ENCODE results near the gene RTN4R. TPM values are rescaled to one million over a fixed set of nuclear protein-coding genes. Genes with fewer than 3 reads are reported as not detected.

Gene RTN4R
- total RNA-seq, 1 experiment from 2014 or later, result 9.6 TPM

DNA sequence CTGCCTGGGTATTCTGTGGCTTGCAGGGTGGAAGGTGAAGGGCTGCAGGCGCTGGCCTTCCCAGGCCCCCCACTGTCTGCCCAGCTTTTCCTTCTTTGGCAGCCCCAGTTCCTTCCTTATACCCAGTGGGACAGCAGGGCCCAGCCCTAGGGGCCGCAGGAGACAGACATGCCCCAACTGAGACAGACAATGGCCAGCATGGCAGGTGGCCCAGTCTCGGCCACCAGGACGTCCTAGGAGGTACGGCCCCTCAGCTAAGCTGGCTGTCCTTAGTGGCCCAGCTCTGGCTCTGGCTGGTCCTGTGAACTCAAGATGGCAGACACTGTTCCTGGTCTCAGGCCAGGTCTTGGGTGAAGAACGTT, 35.9 kb downstream of the RTN4R start:
- Histone ChIP-seq H3K27me3 (replicated peaks; ENCODE audit: insufficient read depth, low read depth, low read length, poor library complexity) (no peaks in the 10 kb centered on the region), H3K27ac (ENCODE audit: low read depth, low read length, poor library complexity, severe bottlenecking) (no peak overlapping the region), H3K4me3 (ENCODE audit: low read depth, low read length, poor library complexity, severe bottlenecking) (no peak overlapping the region), H3K9me3 (ENCODE audit: low read depth, low read length, poor library complexity, severe bottlenecking) (no peaks in the 10 kb centered on the region), H3K36me3 (ENCODE audit: insufficient read depth, low read length, poor library complexity, severe bottlenecking) (no peaks in the 10 kb centered on the region), H3K4me1 (ENCODE audit: insufficient read depth, low read length, poor library complexity, severe bottlenecking) (no peaks in the 10 kb centered on the region)
- intact Hi-C loops (cut with micrococcal nuclease; ENCODE audit: unreplicated experiment), result no loop called here
- ChIA-PET POLR2A (ENCODE audit: low non-redundant PET) (no interaction called here), CTCF (no interaction called here)
- BruUV-seq (replicated peaks), result no TSS peak
- no peak for TF ChIP-seq EZH2 (IDR thresholded peaks at IDR 0.05; ENCODE audit: borderline replicate concordance, low read depth, low read length, poor library complexity, severe bottlenecking)
- TF ChIP-seq, protein P1, sequence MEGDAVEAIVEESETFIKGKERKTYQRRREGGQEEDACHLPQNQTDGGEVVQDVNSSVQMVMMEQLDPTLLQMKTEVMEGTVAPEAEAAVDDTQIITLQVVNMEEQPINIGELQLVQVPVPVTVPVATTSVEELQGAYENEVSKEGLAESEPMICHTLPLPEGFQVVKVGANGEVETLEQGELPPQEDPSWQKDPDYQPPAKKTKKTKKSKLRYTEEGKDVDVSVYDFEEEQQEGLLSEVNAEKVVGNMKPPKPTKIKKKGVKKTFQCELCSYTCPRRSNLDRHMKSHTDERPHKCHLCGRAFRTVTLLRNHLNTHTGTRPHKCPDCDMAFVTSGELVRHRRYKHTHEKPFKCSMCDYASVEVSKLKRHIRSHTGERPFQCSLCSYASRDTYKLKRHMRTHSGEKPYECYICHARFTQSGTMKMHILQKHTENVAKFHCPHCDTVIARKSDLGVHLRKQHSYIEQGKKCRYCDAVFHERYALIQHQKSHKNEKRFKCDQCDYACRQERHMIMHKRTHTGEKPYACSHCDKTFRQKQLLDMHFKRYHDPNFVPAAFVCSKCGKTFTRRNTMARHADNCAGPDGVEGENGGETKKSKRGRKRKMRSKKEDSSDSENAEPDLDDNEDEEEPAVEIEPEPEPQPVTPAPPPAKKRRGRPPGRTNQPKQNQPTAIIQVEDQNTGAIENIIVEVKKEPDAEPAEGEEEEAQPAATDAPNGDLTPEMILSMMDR (conservative IDR thresholded peaks at IDR 0.05; ENCODE audit: low read depth, low read length), result no peak
- DNase-seq (ENCODE audit: low spot score), result no peak

DNA sequence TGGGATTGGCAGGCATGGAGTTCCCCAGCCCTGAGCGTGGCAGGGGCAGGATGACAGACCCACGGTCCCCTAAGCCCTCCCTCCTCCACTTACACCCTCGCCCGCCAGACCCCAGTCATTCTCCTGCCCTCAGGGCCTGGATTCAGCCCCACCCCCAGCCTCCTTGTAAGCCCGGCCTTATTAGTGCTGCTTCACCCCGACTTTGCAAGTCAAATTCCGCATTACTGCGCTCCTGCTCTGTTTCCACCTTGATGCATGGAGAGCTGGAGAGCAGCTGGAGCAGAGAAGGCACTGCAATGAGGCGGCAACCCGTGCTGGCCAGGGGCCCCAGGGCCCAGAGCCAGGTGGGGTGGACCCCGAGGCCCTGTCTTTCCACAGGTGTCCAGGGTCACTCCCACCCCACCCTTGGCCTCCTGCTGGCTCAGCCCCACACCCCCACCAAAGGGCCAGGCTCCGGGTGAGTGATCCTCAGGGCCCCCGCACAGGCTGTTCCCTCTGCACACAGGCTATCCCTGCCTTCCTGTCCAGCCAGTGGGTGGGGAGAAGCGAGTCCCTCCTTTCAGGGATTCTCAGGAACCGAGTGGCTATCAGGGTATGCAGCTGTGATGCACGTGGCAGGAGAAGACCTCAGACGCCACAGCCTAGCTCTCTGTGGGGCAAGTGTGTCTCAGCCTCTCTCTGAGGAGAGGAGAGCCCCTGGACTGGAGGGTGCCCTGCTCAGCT, 36.4 kb downstream of the RTN4R start:
- Histone ChIP-seq H3K9me3 (ENCODE audit: low read depth, low read length, poor library complexity, severe bottlenecking) (no peaks in the 10 kb centered on the region), H3K27me3 (replicated peaks; ENCODE audit: insufficient read depth, low read depth, low read length, poor library complexity) (no peaks in the 10 kb centered on the region), H3K4me3 (ENCODE audit: low read depth, low read length, poor library complexity, severe bottlenecking) (no peak overlapping the region), H3K36me3 (ENCODE audit: insufficient read depth, low read length, poor library complexity, severe bottlenecking) (no peaks in the 10 kb centered on the region), H3K4me1 (ENCODE audit: insufficient read depth, low read length, poor library complexity, severe bottlenecking) (no peaks in the 10 kb centered on the region), H3K27ac (ENCODE audit: low read depth, low read length, poor library complexity, severe bottlenecking) (no peak overlapping the region)
- ChIA-PET CTCF (no interaction called here), POLR2A (ENCODE audit: low non-redundant PET) (no interaction called here)
- TF ChIP-seq, protein P1 (conservative IDR thresholded peaks at IDR 0.05; ENCODE audit: low read depth, low read length), result no peak
- TF ChIP-seq EZH2 (IDR thresholded peaks at IDR 0.05; ENCODE audit: borderline replicate concordance, low read depth, low read length, poor library complexity, severe bottlenecking), result no peak
- BruUV-seq (replicated peaks), result no TSS peak
- no peak for DNase-seq (ENCODE audit: low spot score)
- intact Hi-C loops (cut with micrococcal nuclease; ENCODE audit: unreplicated experiment), result no loop called here

DNA sequence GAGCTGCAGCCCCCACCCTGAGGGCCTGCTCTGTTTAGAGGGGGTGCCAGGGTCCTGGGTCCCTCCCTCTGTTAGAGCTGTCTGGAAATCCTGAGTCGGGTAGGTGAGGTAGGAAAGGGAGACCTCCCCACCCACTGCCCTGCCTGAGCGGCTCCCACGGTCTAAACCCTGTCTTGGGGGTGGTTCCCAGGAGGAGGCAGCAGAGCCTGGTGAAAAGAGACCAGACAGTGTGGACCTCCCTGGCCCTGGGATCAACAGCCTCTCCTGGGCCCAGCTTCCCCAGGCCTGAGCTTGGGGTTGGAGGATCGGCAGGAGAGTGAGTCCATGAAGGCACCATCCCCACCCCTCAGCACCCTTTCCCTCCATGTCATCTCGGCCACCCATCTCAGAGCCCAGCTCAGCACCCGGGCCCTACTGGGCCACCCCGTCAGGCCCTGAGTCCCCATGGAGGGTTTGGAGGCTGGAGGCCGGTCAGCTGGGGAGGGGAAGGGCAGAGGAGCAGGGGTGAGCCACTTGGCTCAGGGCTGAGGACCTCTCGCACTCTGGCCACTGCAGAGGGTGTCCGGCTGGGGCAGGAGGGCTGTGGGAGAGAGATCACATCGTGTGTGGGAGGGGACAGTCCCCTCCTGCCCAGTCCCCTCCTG, 37.2 kb downstream of the RTN4R start:
- no TSS peak for BruUV-seq (replicated peaks)
- no peak overlapping the region for H3K4me3 ChIP-seq (ENCODE audit: low read depth, low read length, poor library complexity, severe bottlenecking)
- H3K27ac ChIP-seq (ENCODE audit: low read depth, low read length, poor library complexity, severe bottlenecking), result no peak overlapping the region
- H3K9me3 ChIP-seq (ENCODE audit: low read depth, low read length, poor library complexity, severe bottlenecking), result no peaks in the 10 kb centered on the region
- H3K27me3 ChIP-seq (replicated peaks; ENCODE audit: insufficient read depth, low read depth, low read length, poor library complexity), result no peaks in the 10 kb centered on the region
- no peaks in the 10 kb centered on the region for H3K36me3 ChIP-seq (ENCODE audit: insufficient read depth, low read length, poor library complexity, severe bottlenecking)
- intact Hi-C loops (cut with micrococcal nuclease; ENCODE audit: unreplicated experiment), result no loop called here
- ChIA-PET POLR2A (ENCODE audit: low non-redundant PET) (no interaction called here), CTCF (interaction anchor here (0.5 kb wide), 1 partner anchor 1498 kb away, joined by 3 read pairs; no protein-coding TSS in a partner anchor)
- no peak for DNase-seq (ENCODE audit: low spot score)
- H3K4me1 ChIP-seq (ENCODE audit: insufficient read depth, low read length, poor library complexity, severe bottlenecking), result no peaks in the 10 kb centered on the region
- TF ChIP-seq EZH2 (IDR thresholded peaks at IDR 0.05; ENCODE audit: borderline replicate concordance, low read depth, low read length, poor library complexity, severe bottlenecking), result no peak
- TF ChIP-seq, protein P1 (conservative IDR thresholded peaks at IDR 0.05; ENCODE audit: low read depth, low read length), result no peak

Data from A673 (cell line).